SK-N-SH (cell line): ENCODE results near the gene NDUFAF4. TPM values are rescaled to one million over a fixed set of nuclear protein-coding genes. Genes with fewer than 3 reads are reported as not detected.

Experiments
- CTCF ChIA-PET: fragments of 300-600, 350-600 bp; formaldehyde crosslinking; extraction: SDS; loops from one replicate; lab custom pipeline; 2021; lab: Yijun Ruan, JAX
- POLR2A ChIA-PET: fragments of 350-600 bp; sonication (Branson Sonifier 250); formaldehyde crosslinking; extraction: SDS; loops from one replicate; lab custom pipeline; 2020; ENCODE audit warnings: antibody characterized with exemption, inconsistent platforms; lab: Yijun Ruan, JAX
- DNase-seq: peaks from one replicate; pipeline ENCODE4 v3.0.0; 2012
- H2AFZ ChIP-seq: fragments of 200-600 bp; sonication (generic); 2 replicates; pipeline ENCODE4 v1.8.1; 2016; ENCODE audit warnings: antibody characterized with exemption, mild to moderate bottlenecking, low read depth
- H3F3A ChIP-seq: fragments of 200-600 bp; sonication (generic); replicated peaks from 2 replicates; pipeline ENCODE3; 2016; ENCODE audit warnings: antibody characterized with exemption, mild to moderate bottlenecking; ENCODE audit not compliant: insufficient read depth
- H3K27ac ChIP-seq, 2 experiments: fragments of 200-500 bp in 1 of 2; fragments of 200-600 bp in 1 of 2; sonication (Bioruptor generic) in 1 of 2; sonication (generic), shearing (Covaris generic) in 1 of 2; 2 replicates each; pipeline versions ENCODE4 v1.5.1 to v1.6.1; 2014 to 2016; ENCODE audit warnings: low read depth in 2 of 2, inconsistent platforms in 1 of 2, low read length in 1 of 2, mild to moderate bottlenecking in 1 of 2, mixed read lengths in 1 of 2
- H3K27me3 ChIP-seq: fragments of 200-600 bp; sonication (generic), shearing (Covaris generic); 2 replicates; pipeline ENCODE4 v1.6.1; 2016; ENCODE audit warnings: mixed run types; ENCODE audit not compliant: insufficient read depth
- H3K36me3 ChIP-seq, 2 experiments: fragments of 200-500 bp in 1 of 2; fragments of 200-600 bp in 1 of 2; sonication (Bioruptor generic) in 1 of 2; sonication (generic) in 1 of 2; replicated peaks in 1 of 2; 2 replicates each; pipeline versions ENCODE3 to v1.5.1; 2014 to 2016; ENCODE audit warnings: low read length in 1 of 2, mild to moderate bottlenecking in 1 of 2; ENCODE audit not compliant: insufficient read depth in 2 of 2, control insufficient read depth in 1 of 2
- H3K4me1 ChIP-seq, 2 experiments: fragments of 200-500 bp in 1 of 2; fragments of 200-600 bp in 1 of 2; sonication (Bioruptor generic) in 1 of 2; sonication (generic), shearing (Covaris generic) in 1 of 2; 2 replicates each; pipeline versions ENCODE4 v1.5.1 to v1.6.1; 2014 to 2016; ENCODE audit warnings: low read depth in 1 of 2, low read length in 1 of 2, mixed run types in 1 of 2; ENCODE audit not compliant: insufficient read depth in 2 of 2, control insufficient read depth in 1 of 2
- H3K4me2 ChIP-seq: fragments of 200-600 bp; sonication (generic), shearing (Covaris generic); 2 replicates; pipeline ENCODE4 v1.6.1; 2017; ENCODE audit warnings: mixed run types
- H3K4me3 ChIP-seq, 2 experiments: fragments of 200-500 bp in 1 of 2; fragments of 200-600 bp in 1 of 2; sonication (Bioruptor generic) in 1 of 2; sonication (generic), shearing (Covaris generic) in 1 of 2; 2 replicates each; pipeline versions ENCODE4 v1.5.1 to v1.8.1; 2014 to 2016; ENCODE audit warnings: low read depth in 2 of 2, inconsistent platforms in 1 of 2, low read length in 1 of 2, mild to moderate bottlenecking in 1 of 2, mixed read lengths in 1 of 2, moderate library complexity in 1 of 2
- H3K79me2 ChIP-seq: fragments of 200-600 bp; sonication (generic); 2 replicates; pipeline ENCODE4 v1.8.1; 2017; ENCODE audit warnings: mild to moderate bottlenecking; ENCODE audit not compliant: insufficient read depth
- H3K9ac ChIP-seq: fragments of 200-600 bp; sonication (generic); 2 replicates; pipeline ENCODE4 v1.6.1; 2017; ENCODE audit warnings: mixed run types
- H3K9me2 ChIP-seq: fragments of 200-600 bp; sonication (generic); 2 replicates; pipeline ENCODE4 v1.6.1; 2017; ENCODE audit warnings: mixed run types
- H3K9me3 ChIP-seq: fragments of 200-600 bp; sonication (generic); 2 replicates; pipeline ENCODE4 v1.6.1; 2017; ENCODE audit warnings: mixed run types, mild to moderate bottlenecking, moderate library complexity
- H4K20me1 ChIP-seq: fragments of 200-600 bp; sonication (generic); 2 replicates; pipeline ENCODE4 v1.6.1; 2017; ENCODE audit warnings: mild to moderate bottlenecking, mixed run types; ENCODE audit not compliant: insufficient read depth
- CHD2 ChIP-seq: fragments of 150-350 bp; IDR thresholded peaks from 2 replicates; pipeline ENCODE4 v1.6.1; 2018; ENCODE audit warnings: low read length; ENCODE audit not compliant: partially characterized antibody
- EP300 ChIP-seq, 2 experiments: IDR thresholded peaks; 2 replicates each; pipeline versions ENCODE4 v1.4.0 to v1.6.1; 2012; ENCODE audit warnings: borderline replicate concordance in 1 of 2, low read depth in 1 of 2, low read length in 1 of 2
- EZH2phosphoT487 ChIP-seq: fragments of 200-600 bp; sonication (generic); IDR thresholded peaks from 2 replicates; pipeline ENCODE4 v1.6.1; 2017; ENCODE audit warnings: low read depth, mixed run types, mild to moderate bottlenecking, antibody characterized with exemption, moderate library complexity, borderline replicate concordance
- FOXJ3 ChIP-seq: sonication (generic); formaldehyde crosslinking; IDR thresholded peaks from 2 replicates; pipeline ENCODE4 v1.5.1; 2020; ENCODE audit warnings: mild to moderate bottlenecking, missing genetic modification reagents
- FOXM1 ChIP-seq: IDR thresholded peaks from 2 replicates; pipeline ENCODE4 v1.4.0; 2012; ENCODE audit warnings: low read depth, mild to moderate bottlenecking
- GABPA ChIP-seq: IDR thresholded peaks from 2 replicates; pipeline ENCODE4 v1.4.0; 2012; ENCODE audit warnings: low read depth, mild to moderate bottlenecking
- GATA2 ChIP-seq: sonication (generic); formaldehyde crosslinking; IDR thresholded peaks from 2 replicates; pipeline ENCODE4 v1.5.0; 2020; ENCODE audit warnings: mild to moderate bottlenecking, missing genetic modification reagents
- JUND ChIP-seq: IDR thresholded peaks from 2 replicates; pipeline ENCODE4 v1.4.0; 2012
- MEF2A ChIP-seq: IDR thresholded peaks from 2 replicates; pipeline ENCODE4 v1.4.0; 2012; ENCODE audit warnings: low read depth, borderline replicate concordance
- MXI1 ChIP-seq: IDR thresholded peaks from 2 replicates; pipeline ENCODE4 v1.6.1; 2012; ENCODE audit warnings: mild to moderate bottlenecking, low read depth, low read length, improper control_type of control experiment
- NFIC ChIP-seq: IDR thresholded peaks from 2 replicates; pipeline ENCODE4 v1.4.0; 2012; ENCODE audit warnings: borderline replicate concordance
- PBX3 ChIP-seq: IDR thresholded peaks from 2 replicates; pipeline ENCODE4; 2012
- POLR2AphosphoS5 ChIP-seq: IDR thresholded peaks from 2 replicates; pipeline ENCODE4 v1.6.1; 2012; ENCODE audit warnings: low read depth, low read length
- RAD21 ChIP-seq: IDR thresholded peaks from 2 replicates; pipeline ENCODE4 v1.6.1; 2012; ENCODE audit warnings: mild to moderate bottlenecking, low read length
- RCOR1 ChIP-seq: fragments of 150-350 bp; IDR thresholded peaks from 2 replicates; pipeline ENCODE4 v1.6.1; 2017; ENCODE audit warnings: antibody characterized with exemption, low read length
- RFX5 ChIP-seq: IDR thresholded peaks from 2 replicates; pipeline ENCODE4 v1.6.1; 2012; ENCODE audit warnings: mild to moderate bottlenecking, improper control_type of control experiment, low read length
- SIN3A ChIP-seq: IDR thresholded peaks from 2 replicates; pipeline ENCODE4 v1.6.1; 2012; ENCODE audit warnings: low read depth, mild to moderate bottlenecking, low read length, moderate library complexity, borderline replicate concordance
- TAF1 ChIP-seq: IDR thresholded peaks from 2 replicates; pipeline ENCODE4 v1.6.1; 2012; ENCODE audit warnings: low read depth, mild to moderate bottlenecking, low read length, moderate library complexity, borderline replicate concordance
- TCF12 ChIP-seq: IDR thresholded peaks from 2 replicates; pipeline ENCODE4 v1.4.0; 2012
- TEAD4 ChIP-seq: IDR thresholded peaks from 2 replicates; pipeline ENCODE4 v1.4.0; 2012; ENCODE audit warnings: mild to moderate bottlenecking, borderline replicate concordance; ENCODE audit not compliant: insufficient read depth
- USF2 ChIP-seq: fragments of 150-350 bp; IDR thresholded peaks from 2 replicates; pipeline ENCODE4 v1.6.1; 2017; ENCODE audit warnings: antibody characterized with exemption, low read length, low read depth, borderline replicate concordance
- YY1 ChIP-seq: IDR thresholded peaks from 2 replicates; pipeline ENCODE4 v1.4.0; 2012; ENCODE audit warnings: low read depth, mild to moderate bottlenecking
- WGBS: methylation state at CpG from one replicate; pipeline ENCODE4 v1.1.6; 2017; ENCODE audit warnings: low lambda C conversion rate; 5-methylcytosine and 5-hydroxymethylcytosine counted together
- polyA plus RNA-seq, 3 experiments: library from polyadenylated mRNA; depleted of rRNA; stranded (reverse); fragments of >200 nt; gene quantifications; 2 replicates each; pipeline ENCODE4 v1.2.3, GENCODE V29; 2012
- TF ChIP-seq, protein P1 (sequence below): IDR thresholded peaks from 2 replicates; pipeline ENCODE4 v1.4.0; 2012; ENCODE audit warnings: low read depth, borderline replicate concordance
- TF ChIP-seq, protein P2 (sequence below): IDR thresholded peaks from 2 replicates; pipeline ENCODE4 v1.4.0; 2012; ENCODE audit warnings: low read depth

Gene NDUFAF4
- polyA plus RNA-seq, 1 of the 3 experiments (the other 2 are of a cell fraction): 16.7 TPM

- no peak for TF ChIP-seq YY1
- no peak for TF ChIP-seq USF2
- no peak for TF ChIP-seq EZH2phosphoT487
- TF ChIP-seq, protein P1, sequence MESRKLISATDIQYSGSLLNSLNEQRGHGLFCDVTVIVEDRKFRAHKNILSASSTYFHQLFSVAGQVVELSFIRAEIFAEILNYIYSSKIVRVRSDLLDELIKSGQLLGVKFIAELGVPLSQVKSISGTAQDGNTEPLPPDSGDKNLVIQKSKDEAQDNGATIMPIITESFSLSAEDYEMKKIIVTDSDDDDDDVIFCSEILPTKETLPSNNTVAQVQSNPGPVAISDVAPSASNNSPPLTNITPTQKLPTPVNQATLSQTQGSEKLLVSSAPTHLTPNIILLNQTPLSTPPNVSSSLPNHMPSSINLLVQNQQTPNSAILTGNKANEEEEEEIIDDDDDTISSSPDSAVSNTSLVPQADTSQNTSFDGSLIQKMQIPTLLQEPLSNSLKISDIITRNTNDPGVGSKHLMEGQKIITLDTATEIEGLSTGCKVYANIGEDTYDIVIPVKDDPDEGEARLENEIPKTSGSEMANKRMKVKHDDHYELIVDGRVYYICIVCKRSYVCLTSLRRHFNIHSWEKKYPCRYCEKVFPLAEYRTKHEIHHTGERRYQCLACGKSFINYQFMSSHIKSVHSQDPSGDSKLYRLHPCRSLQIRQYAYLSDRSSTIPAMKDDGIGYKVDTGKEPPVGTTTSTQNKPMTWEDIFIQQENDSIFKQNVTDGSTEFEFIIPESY: 0 out of 2 replicates have a peak, but pooled peaks have one; percentile 35
- TF ChIP-seq EP300 (IDR thresholded peaks at IDR 0.05; ENCODE audit: borderline replicate concordance in 1 of 2, low read depth in 1 of 2, low read length in 1 of 2): peak in 1 of 2 experiments; percentile 82; a peak in 1 of 4 replicates
- no peak for TF ChIP-seq TAF1
- TF ChIP-seq RFX5: no peak
- TF ChIP-seq PBX3: peak; percentile 91
- no peak for TF ChIP-seq FOXM1
- TF ChIP-seq SIN3A: 0 out of 2 replicates have a peak, but pooled peaks have one; percentile 15
- no peak for TF ChIP-seq GABPA
- TF ChIP-seq, all 33 proteins: peak for 10
These were observed 42.6 kb upstream of the NDUFAF4 start (continued) for GRCh38 chr6:96940322-96940721.

GRCh38 chr6:96939007-96939805 lies 41.5 kb upstream of the NDUFAF4 start:
- Histone ChIP-seq H3K27ac (peak overlapping the region; percentile 67 to 75), H3K9ac (no peak overlapping the region; the same call in 1 of the 2 replicates), H3K79me2 (no peaks in the 10 kb centered on the region), H3K36me3 (no peaks in the 10 kb centered on the region), H3K27me3 (no peaks in the 10 kb centered on the region), H3K4me2 (peak overlapping the region; percentile 43), H3K9me3 (no peaks in the 10 kb centered on the region), H2AFZ (peak overlapping the region; percentile 54; the same call in 1 of the 2 replicates), H3K9me2 (no peaks in the 10 kb centered on the region), H4K20me1 (no peaks in the 10 kb centered on the region), H3K4me3 (0 out of 4 replicates have a peak overlapping the region, but pooled peaks of 1 of the 2 experiments have one; percentile 1), H3K4me1 (peaks cover 22% of the 10 kb centered on the region in 2 experiments), H3F3A (peaks cover 26% of the 10 kb centered on the region)
- WGBS: 19% methylated on average over 4 of the region's 4 CpGs
- ChIA-PET CTCF (interaction anchor here (1.1 to 1.8 kb wide), 3 partner anchors 9 to 40 kb away, joined by 4 to 5 read pairs (median 5); no protein-coding TSS in a partner anchor), POLR2A (interaction anchor here (0.7 kb wide), 1 partner anchor 17 kb away, joined by 3 read pairs; no protein-coding TSS in a partner anchor)
- peak; percentile 21 for DNase-seq
- TF ChIP-seq TEAD4 (peak; percentile 82), MEF2A (0 out of 2 replicates have a peak, but pooled peaks have one; percentile 38), CHD2 (peak; percentile 19), POLR2AphosphoS5 (peak; percentile 88), FOXJ3 (no peak), FOXM1 (no peak), MXI1 (0 out of 2 replicates have a peak, but pooled peaks have one; percentile 22), EP300 (IDR thresholded peaks at IDR 0.05; ENCODE audit: borderline replicate concordance in 1 of 2, low read depth in 1 of 2, low read length in 1 of 2) (peak; percentile 75 to 90), RAD21 (no peak), RCOR1 (peak; percentile 39; the same call in 1 of the 2 replicates), GATA2 (CRISPR knock-in tag) (peak; percentile 60; the same call in 1 of the 2 replicates), RFX5 (no peak), NFIC (peak; percentile 100), EZH2phosphoT487 (no peak), JUND (peak; percentile 97), TCF12 (peak; percentile 98)
- TF ChIP-seq, protein P2, sequence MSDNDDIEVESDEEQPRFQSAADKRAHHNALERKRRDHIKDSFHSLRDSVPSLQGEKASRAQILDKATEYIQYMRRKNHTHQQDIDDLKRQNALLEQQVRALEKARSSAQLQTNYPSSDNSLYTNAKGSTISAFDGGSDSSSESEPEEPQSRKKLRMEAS: 0 out of 2 replicates have a peak, but pooled peaks have one; percentile 22
- TF ChIP-seq, protein P1: peak; percentile 84; the same call in 1 of the 2 replicates
